ENCODE results near the gene MEIOSIN.

Gene MEIOSIN

GRCh38 chr19:45764945-45765701 is 31.9 kb downstream of the MEIOSIN start:
- DNase-seq (ENCODE audit: low spot score), result no peak

- DNase-seq (ENCODE audit: low spot score), result no peak
Measured at GRCh38 chr19:45765702-45766295, 32.6 kb downstream of the MEIOSIN start.

GRCh38 chr19:45766296-45766868 is 33.1 kb downstream of the MEIOSIN start:
- no peak for DNase-seq (ENCODE audit: low spot score)

- peak; percentile 62 for DNase-seq (ENCODE audit: low spot score)
Measured at GRCh38 chr19:45766869-45767346, 33.7 kb downstream of the MEIOSIN start.

GRCh38 chr19:45767410-45767880 is 34.2 kb downstream of the MEIOSIN start:
- DNase-seq (ENCODE audit: low spot score), result peak; percentile 87

- peak; percentile 47 for DNase-seq (ENCODE audit: low spot score)
Measured at GRCh38 chr19:45767881-45768654, 34.8 kb downstream of the MEIOSIN start.

GRCh38 chr19:45768655-45768983 is 35.4 kb downstream of the MEIOSIN start:
- DNase-seq (ENCODE audit: low spot score), result no peak

GRCh38 chr19:45768984-45769782 is 35.9 kb downstream of the MEIOSIN start, which contains the start of gene SIX5:
TSS of gene SIX5 (minus strand) at chr19:45769252. CDS start at chr19:45768844, 408 bp downstream.
- DNase-seq (ENCODE audit: low spot score), result peak; percentile 98

GRCh38 chr19:45769821-45770191 is 36.6 kb downstream of the MEIOSIN start:
- no peak for DNase-seq (ENCODE audit: low spot score)

GRCh38 chr19:45770192-45771101 is 37.2 kb downstream of the MEIOSIN start:
- peak; percentile 95 for DNase-seq (ENCODE audit: low spot score)

GRCh38 chr19:45771311-45771933 is 38.2 kb downstream of the MEIOSIN start:
- DNase-seq (ENCODE audit: low spot score), result no peak

- DNase-seq (ENCODE audit: low spot score), result no peak
Measured at GRCh38 chr19:45772130-45772840, 39.0 kb downstream of the MEIOSIN start.

GRCh38 chr19:45772912-45773311 is 39.7 kb downstream of the MEIOSIN start:
- no peak for DNase-seq (ENCODE audit: low spot score)

GRCh38 chr19:45773384-45773783 is 40.1 kb downstream of the MEIOSIN start:
- no peak for DNase-seq (ENCODE audit: low spot score)

GRCh38 chr19:45774765-45775164 is 41.5 kb downstream of the MEIOSIN start:
- DNase-seq (ENCODE audit: low spot score), result no peak

GRCh38 chr19:45777395-45777961 is 44.2 kb downstream of the MEIOSIN start:
- DNase-seq (ENCODE audit: low spot score), result no peak

GRCh38 chr19:45778010-45778661 is 44.9 kb downstream of the MEIOSIN start:
- DNase-seq (ENCODE audit: low spot score), result no peak
